HCT116 (cell line): ENCODE data around the gene NLRP6. TPM values are rescaled to one million over a fixed set of nuclear protein-coding genes. Genes with fewer than 3 reads are reported as not detected.

Source experiments
- ATAC-seq: fragments of 200-7000 bp; cut with Tn5 transposase; 2 replicates; pipeline ENCODE4 v1.9.1; 2020; ENCODE audit warnings: mild to moderate bottlenecking, moderate library complexity
- BruUV-seq: library from RNA; stranded (reverse); fragments of 400-500 nt; replicated peaks from 2 replicates; lab custom pipeline; 2021; lab: Mats Ljungman, UMichigan
- CTCF ChIA-PET: fragments of 300-600 bp; sonication (Branson Sonifier 250); formaldehyde crosslinking; loops from one replicate; lab custom pipeline; 2021; ENCODE audit warnings: antibody characterized with exemption; lab: Charles Lee
- POLR2A ChIA-PET: fragments of 300-600, 350-600 bp; sonication (Branson Sonifier 250); formaldehyde crosslinking; loops from one replicate; lab custom pipeline; 2021; ENCODE audit warnings: antibody characterized with exemption; lab: Charles Lee
- RAD21 ChIA-PET, 2 experiments: fragments of 300-600 bp; sonication (Branson Sonifier 250); formaldehyde crosslinking; loops; one replicate each; lab custom pipeline; 2023; ENCODE audit warnings: low total read pairs in 2 of 2; ENCODE audit not compliant: uncharacterized antibody in 2 of 2, unreplicated experiment in 2 of 2, low non-redundant PET in 1 of 2; lab: Charles Lee
- DNase-seq: peaks from one replicate; pipeline ENCODE4 v3.0.0-alpha.2; 2010; ENCODE audit warnings: low read depth, low spot score
- H2AFZ ChIP-seq: fragments of 200-600 bp; shearing (Covaris generic), sonication (generic); 2 replicates; pipeline ENCODE4 v1.6.1; 2017; ENCODE audit warnings: low read depth, mixed run types, mixed read lengths, antibody characterized with exemption, low read length; ENCODE audit not compliant: poor library complexity, severe bottlenecking
- H3K27ac ChIP-seq: 2 replicates; pipeline ENCODE4 v1.5.1; 2012; ENCODE audit warnings: low read depth, low read length
- H3K27me3 ChIP-seq: fragments of 200-600 bp; sonication (generic); 2 replicates; pipeline ENCODE4 v1.6.1; 2016; ENCODE audit warnings: mixed run types, low read length, mixed read lengths; ENCODE audit not compliant: insufficient read depth
- H3K36me3 ChIP-seq, 2 experiments: fragments of 200-500 bp in 1 of 2; fragments of 200-600 bp in 1 of 2; sonication (Bioruptor generic) in 1 of 2; sonication (generic) in 1 of 2; 2 replicates each; pipeline versions ENCODE4 v1.5.1 to v1.6.1; 2014 to 2016; ENCODE audit warnings: low read length in 2 of 2, inconsistent platforms in 1 of 2, mixed read lengths in 1 of 2, mixed run types in 1 of 2; ENCODE audit not compliant: insufficient read depth in 2 of 2, control insufficient read depth in 1 of 2
- H3K4me1 ChIP-seq, 2 experiments: fragments of 200-600 bp in 1 of 2; sonication (generic) in 1 of 2; 2 replicates each; pipeline versions ENCODE4 v1.5.1 to v1.6.1; 2012 to 2017; ENCODE audit warnings: low read length in 2 of 2, inconsistent platforms in 1 of 2, mild to moderate bottlenecking in 1 of 2, mixed read lengths in 1 of 2, mixed run types in 1 of 2, moderate library complexity in 1 of 2; ENCODE audit not compliant: insufficient read depth in 2 of 2, control insufficient read depth in 1 of 2
- H3K4me2 ChIP-seq: fragments of 200-600 bp; sonication (generic); 2 replicates; pipeline ENCODE4 v1.6.1; 2017; ENCODE audit warnings: mixed run types, low read length, mixed read lengths
- H3K4me3 ChIP-seq, 2 experiments: fragments of 200-600 bp in 1 of 2; sonication (generic) in 1 of 2; replicated peaks in 1 of 2; 2 replicates each; pipeline ENCODE4 v1.5.1; 2011 to 2016; ENCODE audit warnings: low read length in 2 of 2, control low read depth in 1 of 2, low read depth in 1 of 2, mild to moderate bottlenecking in 1 of 2, mixed read lengths in 1 of 2, mixed run types in 1 of 2
- H3K79me2 ChIP-seq: fragments of 200-600 bp; sonication (generic); 2 replicates; pipeline ENCODE4 v1.6.1; 2017; ENCODE audit warnings: mild to moderate bottlenecking, mixed run types, low read length, moderate library complexity, mixed read lengths; ENCODE audit not compliant: insufficient read depth
- H3K9ac ChIP-seq: fragments of 200-600 bp; sonication (generic); 2 replicates; pipeline ENCODE4 v1.6.1; 2016; ENCODE audit warnings: low read length, mixed read lengths
- H3K9me2 ChIP-seq: fragments of 200-600 bp; sonication (generic), shearing (Covaris generic); 2 replicates; pipeline ENCODE4 v1.6.1; 2017; ENCODE audit warnings: mixed run types, mild to moderate bottlenecking, moderate library complexity; ENCODE audit not compliant: insufficient read depth
- H3K9me3 ChIP-seq, 2 experiments: fragments of 200-500 bp in 1 of 2; fragments of 200-600 bp in 1 of 2; sonication (Bioruptor generic) in 1 of 2; sonication (generic) in 1 of 2; 2 replicates each; pipeline ENCODE4 v1.6.1; 2014 to 2017; ENCODE audit warnings: low read length in 2 of 2, mixed read lengths in 2 of 2, inconsistent platforms in 1 of 2, low read depth in 1 of 2, mild to moderate bottlenecking in 1 of 2, mixed run types in 1 of 2, moderate library complexity in 1 of 2; ENCODE audit not compliant: control insufficient read depth in 1 of 2, insufficient read depth in 1 of 2
- H4K20me1 ChIP-seq: fragments of 200-600 bp; sonication (generic), shearing (Covaris generic); 2 replicates; pipeline ENCODE4 v1.6.1; 2017; ENCODE audit warnings: mixed run types, mild to moderate bottlenecking, moderate library complexity; ENCODE audit not compliant: insufficient read depth
- CEBPB ChIP-seq: IDR thresholded peaks from 2 replicates; pipeline ENCODE4 v1.6.1; 2012; ENCODE audit warnings: low read depth
- ELF1 ChIP-seq: IDR thresholded peaks from 2 replicates; pipeline ENCODE4 v1.6.1; 2012; ENCODE audit warnings: low read depth, borderline replicate concordance
- EZH2phosphoT487 ChIP-seq: fragments of 200-600 bp; IDR thresholded peaks from 2 replicates; pipeline ENCODE4 v1.6.1; 2018; ENCODE audit warnings: antibody characterized with exemption, borderline replicate concordance
- JUND ChIP-seq: IDR thresholded peaks from 2 replicates; pipeline ENCODE4 v1.6.1; 2012
- SRF ChIP-seq: IDR thresholded peaks from 2 replicates; pipeline ENCODE4 v1.6.1; 2012; ENCODE audit warnings: low read depth
- TCF7L2 ChIP-seq: IDR thresholded peaks from 2 replicates; pipeline ENCODE4 v1.7.0; 2011; ENCODE audit warnings: borderline replicate concordance, inconsistent platforms; ENCODE audit not compliant: insufficient read depth, insufficient read length; ENCODE audit errors: extremely low read depth
- intact Hi-C: fragments of 100-400 bp; cut with micrococcal nuclease; formaldehyde crosslinking; loops from 2 replicates; pipeline ENCODE4 v1.10.0; 2022
- total RNA-seq: library from RNA; stranded (reverse); gene quantifications from one replicate; pipeline ENCODE4 v1.2.1, GENCODE V29; 2021; ENCODE audit not compliant: unreplicated experiment
- TF ChIP-seq, protein P1 (sequence below), 3 experiments: fragments of 200-600 bp in 1 of 3; sonication (generic) in 1 of 3; IDR thresholded peaks in 2 of 3; conservative IDR thresholded peaks in 1 of 3; 2 replicates each; pipeline ENCODE4 v1.5.1; 2012 to 2017; ENCODE audit warnings: low read depth in 2 of 3, low read length in 2 of 3, antibody characterized with exemption in 1 of 3, borderline replicate concordance in 1 of 3, control low read depth in 1 of 3, mild to moderate bottlenecking in 1 of 3, mixed read lengths in 1 of 3, mixed run types in 1 of 3, moderate library complexity in 1 of 3; ENCODE audit not compliant: insufficient read depth in 1 of 3

Gene NLRP6
- total RNA-seq, 1 experiment from 2014 or later = not detected

DNA sequence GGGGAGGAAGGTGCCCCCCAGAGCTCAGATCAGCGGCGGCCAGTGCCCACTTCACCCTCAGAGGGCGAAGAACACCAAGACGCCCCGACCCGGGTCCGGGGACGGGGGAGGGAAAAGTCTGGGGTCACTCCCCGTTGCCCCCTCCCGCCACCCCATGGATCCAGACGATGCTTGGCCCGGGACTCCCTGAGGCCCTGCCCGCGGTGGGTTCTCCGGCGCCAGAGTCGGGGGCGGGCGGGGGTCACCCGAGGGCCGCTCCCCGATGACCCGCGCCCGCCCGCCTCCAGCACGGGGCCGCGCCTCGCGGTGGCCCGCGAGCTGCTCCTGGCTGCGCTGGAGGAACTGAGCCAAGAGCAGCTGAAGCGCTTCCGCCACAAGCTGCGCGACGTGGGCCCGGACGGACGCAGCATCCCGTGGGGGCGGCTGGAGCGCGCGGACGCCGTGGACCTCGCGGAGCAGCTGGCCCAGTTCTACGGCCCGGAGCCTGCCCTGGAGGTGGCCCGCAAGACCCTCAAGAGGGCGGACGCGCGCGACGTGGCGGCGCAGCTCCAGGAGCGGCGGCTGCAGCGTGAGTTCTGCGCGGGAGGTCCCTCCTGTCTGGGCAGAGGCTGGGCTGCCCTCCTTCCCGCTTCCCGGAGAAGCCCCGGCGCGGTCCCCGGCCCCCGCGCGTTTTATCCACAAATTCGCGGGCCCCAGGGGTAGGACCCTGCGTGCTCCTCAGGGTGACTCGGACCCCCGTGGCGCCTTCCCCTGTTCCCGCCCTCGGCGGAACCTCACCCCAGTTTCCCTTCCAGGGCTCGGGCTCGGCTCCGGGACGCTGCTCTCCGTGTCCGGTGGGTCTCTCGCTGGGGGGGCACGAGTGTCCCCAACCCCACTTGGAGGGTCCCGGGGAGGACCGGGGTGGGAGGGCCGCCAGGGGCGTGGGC lies 1.1 kb downstream of the NLRP6 start:
- ChIA-PET POLR2A (no interaction called here), CTCF (no interaction called here), RAD21 (no interaction called here)
- no peaks in the 10 kb centered on the region for H3K9me2 ChIP-seq
- no peak overlapping the region for H3K4me3 ChIP-seq
- H3K36me3 ChIP-seq = no peaks in the 10 kb centered on the region
- DNase-seq (no peak), ATAC-seq (no peak)
- no peak overlapping the region for H3K9ac ChIP-seq
- no peak for TF ChIP-seq EZH2phosphoT487
- TF ChIP-seq, protein P1, sequence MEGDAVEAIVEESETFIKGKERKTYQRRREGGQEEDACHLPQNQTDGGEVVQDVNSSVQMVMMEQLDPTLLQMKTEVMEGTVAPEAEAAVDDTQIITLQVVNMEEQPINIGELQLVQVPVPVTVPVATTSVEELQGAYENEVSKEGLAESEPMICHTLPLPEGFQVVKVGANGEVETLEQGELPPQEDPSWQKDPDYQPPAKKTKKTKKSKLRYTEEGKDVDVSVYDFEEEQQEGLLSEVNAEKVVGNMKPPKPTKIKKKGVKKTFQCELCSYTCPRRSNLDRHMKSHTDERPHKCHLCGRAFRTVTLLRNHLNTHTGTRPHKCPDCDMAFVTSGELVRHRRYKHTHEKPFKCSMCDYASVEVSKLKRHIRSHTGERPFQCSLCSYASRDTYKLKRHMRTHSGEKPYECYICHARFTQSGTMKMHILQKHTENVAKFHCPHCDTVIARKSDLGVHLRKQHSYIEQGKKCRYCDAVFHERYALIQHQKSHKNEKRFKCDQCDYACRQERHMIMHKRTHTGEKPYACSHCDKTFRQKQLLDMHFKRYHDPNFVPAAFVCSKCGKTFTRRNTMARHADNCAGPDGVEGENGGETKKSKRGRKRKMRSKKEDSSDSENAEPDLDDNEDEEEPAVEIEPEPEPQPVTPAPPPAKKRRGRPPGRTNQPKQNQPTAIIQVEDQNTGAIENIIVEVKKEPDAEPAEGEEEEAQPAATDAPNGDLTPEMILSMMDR (IDR thresholded peaks at IDR 0.05 in 2 of 3, conservative IDR thresholded peaks at IDR 0.05 in 1 of 3; ENCODE audit: borderline replicate concordance in 1 of 3, insufficient read depth in 1 of 3, low read depth in 2 of 3, low read length in 2 of 3) = no peak
- TF ChIP-seq CEBPB = no peak
- TF ChIP-seq ELF1 = no peak
- TF ChIP-seq TCF7L2 = no peak
- TF ChIP-seq JUND = no peak
- no peak for TF ChIP-seq SRF
- H3K27ac ChIP-seq = no peak overlapping the region
- intact Hi-C loops = no loop called here
- H3K4me2 ChIP-seq = no peak overlapping the region
- H3K79me2 ChIP-seq = no peaks in the 10 kb centered on the region
- no peaks in the 10 kb centered on the region for H3K9me3 ChIP-seq
- H2AFZ ChIP-seq = no peak overlapping the region
- H4K20me1 ChIP-seq = no peaks in the 10 kb centered on the region
- no TSS peak for BruUV-seq
- H3K4me1 ChIP-seq = peaks cover 0 to 3% of the 10 kb centered on the region in 2 experiments; a peak in 1 of 4 replicates
- no peaks in the 10 kb centered on the region for H3K27me3 ChIP-seq
